ENCODE results near the gene RFESD.

RFESD gene

DNA sequence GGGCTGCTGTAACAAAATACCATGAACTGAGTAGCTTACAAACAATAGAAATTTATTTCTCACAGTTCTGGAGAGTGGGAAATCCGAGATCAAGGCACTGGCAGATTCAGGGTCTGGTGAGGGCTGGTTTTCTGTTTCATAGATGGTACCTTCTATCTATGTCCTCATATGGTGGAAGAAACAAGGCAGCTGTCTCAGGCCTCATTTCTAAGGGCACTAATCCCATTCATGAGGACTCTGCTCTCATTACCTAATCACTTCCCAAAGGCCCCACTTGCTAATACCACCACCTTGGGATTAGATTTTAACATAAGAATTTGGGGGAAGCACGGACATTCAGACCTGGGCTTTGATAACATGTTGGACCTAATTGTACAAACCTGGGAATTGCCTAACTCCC is 13.5 kb downstream of the RFESD start:
- Histone ChIP-seq H3K4me3 (ENCODE audit: low read depth in 1 of 2, low read length in 2 of 2) (no peak overlapping the region), H3K9me3 (ENCODE audit: control insufficient read depth in 1 of 2, low read length in 2 of 2) (no peaks in the 10 kb centered on the region), H3K27ac (ENCODE audit: low read depth, low read length) (no peak overlapping the region), H3K36me3 (ENCODE audit: control insufficient read depth in 1 of 2, insufficient read depth in 2 of 2, low read length in 2 of 2) (no peaks in the 10 kb centered on the region), H3K9ac (ENCODE audit: low read depth in 1 of 2, low read length in 2 of 2) (no peak overlapping the region), H3K4me1 (ENCODE audit: control insufficient read depth in 1 of 2, insufficient read depth in 2 of 2, low read length in 2 of 2) (peaks cover 3 to 7% of the 10 kb centered on the region in 2 donors), H3K27me3 (ENCODE audit: control insufficient read depth in 1 of 2, insufficient read depth in 2 of 2, low read length in 2 of 2) (no peaks in the 10 kb centered on the region)

DNA sequence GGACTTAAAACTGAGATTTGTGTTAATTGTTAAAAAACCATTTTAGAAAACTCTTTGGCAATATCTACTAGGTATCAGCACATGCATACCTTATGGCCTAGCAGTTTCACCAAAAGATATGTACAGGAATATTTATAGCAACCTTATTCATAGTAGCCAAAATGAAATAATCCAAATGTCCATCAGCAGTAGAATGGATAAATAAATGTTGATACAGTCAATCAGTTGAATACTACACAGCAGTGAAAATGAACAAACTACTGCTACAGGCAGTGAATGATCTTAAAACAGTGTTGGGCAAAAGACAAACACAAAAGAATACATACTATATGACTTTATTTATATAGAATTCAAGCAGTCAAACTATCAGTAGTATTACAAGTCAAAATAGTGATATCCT is 16.4 kb downstream of the RFESD start:
- no peaks in the 10 kb centered on the region for H3K36me3 ChIP-seq (ENCODE audit: control insufficient read depth in 1 of 2, insufficient read depth in 2 of 2, low read length in 2 of 2)
- H3K4me1 ChIP-seq (ENCODE audit: control insufficient read depth in 1 of 2, insufficient read depth in 2 of 2, low read length in 2 of 2): peaks cover 3 to 7% of the 10 kb centered on the region in 2 donors
- H3K27me3 ChIP-seq (ENCODE audit: control insufficient read depth in 1 of 2, insufficient read depth in 2 of 2, low read length in 2 of 2): no peaks in the 10 kb centered on the region
- no peak overlapping the region for H3K27ac ChIP-seq (ENCODE audit: low read depth, low read length)
- H3K4me3 ChIP-seq (ENCODE audit: low read depth in 1 of 2, low read length in 2 of 2): no peak overlapping the region
- no peak overlapping the region for H3K9ac ChIP-seq (ENCODE audit: low read depth in 1 of 2, low read length in 2 of 2)
- no peaks in the 10 kb centered on the region for H3K9me3 ChIP-seq (ENCODE audit: control insufficient read depth in 1 of 2, low read length in 2 of 2)

DNA sequence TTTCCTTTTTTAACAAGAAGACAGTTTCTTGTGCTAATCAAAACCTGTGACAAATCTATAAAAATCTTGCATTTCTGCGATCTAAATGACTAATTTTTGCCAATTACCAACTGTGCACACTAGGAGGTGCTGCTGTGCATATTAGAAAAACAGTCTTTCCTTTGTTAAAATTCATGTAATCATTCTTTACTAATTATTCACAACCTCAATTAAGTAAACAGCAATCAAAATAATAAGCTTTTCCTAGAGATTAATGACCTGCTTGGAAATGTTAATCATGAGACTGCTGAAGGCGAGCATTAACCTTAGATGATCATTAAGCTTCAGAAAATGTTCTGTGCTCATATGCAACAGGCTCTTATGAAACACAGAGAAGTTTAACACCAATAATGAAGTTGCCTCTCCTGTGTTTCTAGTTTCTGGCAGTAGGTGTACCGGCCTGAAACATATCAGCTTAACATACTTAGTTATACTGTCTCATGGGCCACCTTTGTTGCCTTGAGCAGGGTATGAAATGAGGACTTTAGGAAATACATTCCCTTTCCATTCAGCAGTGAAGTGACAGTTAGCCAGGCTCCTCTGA is 17.7 kb downstream of the RFESD start:
- no peak overlapping the region for H3K9ac ChIP-seq (ENCODE audit: low read depth in 1 of 2, low read length in 2 of 2)
- peak overlapping the region; percentile 43 for H3K27ac ChIP-seq (ENCODE audit: low read depth, low read length)
- H3K36me3 ChIP-seq (ENCODE audit: control insufficient read depth in 1 of 2, insufficient read depth in 2 of 2, low read length in 2 of 2): no peaks in the 10 kb centered on the region

DNA sequence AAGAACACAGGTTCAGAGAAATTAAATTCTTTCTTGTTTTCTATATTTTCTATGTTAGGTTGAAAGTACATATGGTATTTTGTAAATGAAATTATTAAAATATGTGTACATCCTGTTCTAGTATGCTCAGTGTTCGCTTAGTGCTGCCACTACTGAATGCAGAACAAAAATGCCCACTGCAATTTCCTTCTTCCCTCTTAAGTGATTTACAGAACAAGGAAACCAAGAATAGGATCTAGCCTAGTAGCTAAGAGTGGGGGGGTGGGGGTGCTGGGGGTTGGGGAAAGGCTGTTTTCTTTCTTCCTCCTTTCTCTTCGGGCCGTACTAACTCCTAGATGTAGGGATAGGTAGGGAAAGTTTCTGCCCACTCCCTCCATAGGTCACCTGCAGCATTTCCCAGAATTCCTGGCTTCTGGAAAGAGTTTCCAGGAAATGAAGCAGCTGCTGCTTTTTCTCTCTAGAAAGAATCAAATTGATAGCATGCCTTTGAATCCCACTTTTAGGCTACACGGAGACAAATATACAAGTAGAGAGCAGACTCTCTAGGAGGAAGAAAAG is 20.6 kb downstream of the RFESD start:
- Histone ChIP-seq H3K9ac (ENCODE audit: low read depth in 1 of 2, low read length in 2 of 2) (no peak overlapping the region), H3K9me3 (ENCODE audit: control insufficient read depth in 1 of 2, low read length in 2 of 2) (no peaks in the 10 kb centered on the region), H3K4me3 (ENCODE audit: low read depth in 1 of 2, low read length in 2 of 2) (no peak overlapping the region), H3K27me3 (ENCODE audit: control insufficient read depth in 1 of 2, insufficient read depth in 2 of 2, low read length in 2 of 2) (no peaks in the 10 kb centered on the region), H3K4me1 (ENCODE audit: control insufficient read depth in 1 of 2, insufficient read depth in 2 of 2, low read length in 2 of 2) (peaks cover 3 to 7% of the 10 kb centered on the region in 2 donors), H3K27ac (ENCODE audit: low read depth, low read length) (no peak overlapping the region), H3K36me3 (ENCODE audit: control insufficient read depth in 1 of 2, insufficient read depth in 2 of 2, low read length in 2 of 2) (no peaks in the 10 kb centered on the region)

More for the DNA sequence above, 17.7 kb downstream of the RFESD start:
- Histone ChIP-seq H3K9me3 (ENCODE audit: control insufficient read depth in 1 of 2, low read length in 2 of 2) (no peaks in the 10 kb centered on the region), H3K27me3 (ENCODE audit: control insufficient read depth in 1 of 2, insufficient read depth in 2 of 2, low read length in 2 of 2) (no peaks in the 10 kb centered on the region), H3K4me1 (ENCODE audit: control insufficient read depth in 1 of 2, insufficient read depth in 2 of 2, low read length in 2 of 2) (peaks cover 3 to 7% of the 10 kb centered on the region in 2 donors), H3K4me3 (ENCODE audit: low read depth in 1 of 2, low read length in 2 of 2) (no peak overlapping the region)

DNA sequence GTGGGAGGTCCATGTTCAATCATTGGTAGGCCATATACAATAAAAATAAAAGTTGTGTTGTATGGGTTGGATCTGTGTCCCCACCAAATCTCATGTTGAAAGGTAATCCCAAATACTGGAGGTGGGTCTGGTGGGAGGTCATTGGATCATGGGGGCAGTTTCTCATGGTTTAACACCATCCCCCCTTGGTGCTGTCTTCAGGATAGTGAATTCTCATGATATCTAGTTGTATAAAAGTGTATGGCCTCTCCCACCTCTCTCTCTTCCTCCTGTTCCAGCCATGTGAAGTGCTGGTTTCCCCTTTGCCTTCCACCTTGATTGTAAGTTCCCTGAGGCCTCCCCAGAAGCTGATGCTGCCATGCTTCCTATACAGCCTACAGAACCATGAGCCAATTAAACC is 21.1 kb downstream of the RFESD start:
- no peak overlapping the region for H3K4me3 ChIP-seq (ENCODE audit: low read depth in 1 of 2, low read length in 2 of 2)
- peaks cover 3 to 7% of the 10 kb centered on the region in 2 donors for H3K4me1 ChIP-seq (ENCODE audit: control insufficient read depth in 1 of 2, insufficient read depth in 2 of 2, low read length in 2 of 2)
- H3K9ac ChIP-seq (ENCODE audit: low read depth in 1 of 2, low read length in 2 of 2): no peak overlapping the region
- H3K27ac ChIP-seq (ENCODE audit: low read depth, low read length): no peak overlapping the region
- H3K36me3 ChIP-seq (ENCODE audit: control insufficient read depth in 1 of 2, insufficient read depth in 2 of 2, low read length in 2 of 2): no peaks in the 10 kb centered on the region
- H3K27me3 ChIP-seq (ENCODE audit: control insufficient read depth in 1 of 2, insufficient read depth in 2 of 2, low read length in 2 of 2): no peaks in the 10 kb centered on the region
- H3K9me3 ChIP-seq (ENCODE audit: control insufficient read depth in 1 of 2, low read length in 2 of 2): no peaks in the 10 kb centered on the region

DNA sequence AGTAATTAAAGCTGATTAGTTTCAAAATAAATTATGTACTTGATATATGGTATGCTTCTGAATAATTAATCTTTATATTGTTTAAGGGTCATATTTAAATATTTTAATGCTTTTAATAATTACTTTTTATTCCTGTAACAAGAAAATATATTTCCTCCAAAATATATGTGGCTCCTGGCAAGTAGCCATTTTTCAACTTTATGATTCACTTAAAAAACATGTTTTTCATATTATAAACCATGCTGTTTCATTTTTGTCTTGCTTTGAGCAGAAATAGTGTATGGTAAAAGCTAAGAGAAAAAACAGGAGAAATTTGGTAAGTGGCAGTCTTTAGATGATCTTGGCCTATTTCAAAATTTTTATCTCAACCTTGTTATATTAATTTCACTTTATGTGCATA is 21.6 kb downstream of the RFESD start:
- no peak overlapping the region for H3K9ac ChIP-seq (ENCODE audit: low read depth in 1 of 2, low read length in 2 of 2)
- no peak overlapping the region for H3K27ac ChIP-seq (ENCODE audit: low read depth, low read length)

DNA sequence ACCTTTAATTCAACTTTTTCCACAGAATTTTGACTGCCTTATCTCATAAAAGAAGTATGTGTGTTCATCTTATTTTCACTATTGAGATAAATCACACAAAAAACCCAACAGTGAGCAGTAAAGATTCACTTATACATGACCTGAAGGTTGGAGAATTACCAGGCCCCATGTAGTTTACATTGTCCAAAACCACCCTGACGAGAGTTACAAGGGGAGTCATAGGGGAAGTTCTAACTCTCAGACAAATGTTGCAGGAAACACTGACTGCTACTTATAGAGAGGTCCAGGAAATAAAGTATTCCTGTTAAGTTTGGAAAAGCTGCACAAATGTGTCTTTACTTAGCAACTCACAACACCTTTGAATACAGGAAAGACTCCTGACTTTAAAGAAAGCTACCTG is 22.2 kb downstream of the RFESD start:
- Histone ChIP-seq H3K27me3 (ENCODE audit: control insufficient read depth in 1 of 2, insufficient read depth in 2 of 2, low read length in 2 of 2) (no peaks in the 10 kb centered on the region), H3K36me3 (ENCODE audit: control insufficient read depth in 1 of 2, insufficient read depth in 2 of 2, low read length in 2 of 2) (no peaks in the 10 kb centered on the region), H3K27ac (ENCODE audit: low read depth, low read length) (no peak overlapping the region), H3K4me1 (ENCODE audit: control insufficient read depth in 1 of 2, insufficient read depth in 2 of 2, low read length in 2 of 2) (peaks cover 3 to 7% of the 10 kb centered on the region in 2 donors), H3K4me3 (ENCODE audit: low read depth in 1 of 2, low read length in 2 of 2) (no peak overlapping the region), H3K9ac (ENCODE audit: low read depth in 1 of 2, low read length in 2 of 2) (no peak overlapping the region), H3K9me3 (ENCODE audit: control insufficient read depth in 1 of 2, low read length in 2 of 2) (no peaks in the 10 kb centered on the region)

More for the DNA sequence above, 21.6 kb downstream of the RFESD start:
- Histone ChIP-seq H3K4me3 (ENCODE audit: low read depth in 1 of 2, low read length in 2 of 2) (no peak overlapping the region), H3K36me3 (ENCODE audit: control insufficient read depth in 1 of 2, insufficient read depth in 2 of 2, low read length in 2 of 2) (no peaks in the 10 kb centered on the region), H3K9me3 (ENCODE audit: control insufficient read depth in 1 of 2, low read length in 2 of 2) (no peaks in the 10 kb centered on the region), H3K27me3 (ENCODE audit: control insufficient read depth in 1 of 2, insufficient read depth in 2 of 2, low read length in 2 of 2) (no peaks in the 10 kb centered on the region), H3K4me1 (ENCODE audit: control insufficient read depth in 1 of 2, insufficient read depth in 2 of 2, low read length in 2 of 2) (peaks cover 3 to 7% of the 10 kb centered on the region in 2 donors)

DNA sequence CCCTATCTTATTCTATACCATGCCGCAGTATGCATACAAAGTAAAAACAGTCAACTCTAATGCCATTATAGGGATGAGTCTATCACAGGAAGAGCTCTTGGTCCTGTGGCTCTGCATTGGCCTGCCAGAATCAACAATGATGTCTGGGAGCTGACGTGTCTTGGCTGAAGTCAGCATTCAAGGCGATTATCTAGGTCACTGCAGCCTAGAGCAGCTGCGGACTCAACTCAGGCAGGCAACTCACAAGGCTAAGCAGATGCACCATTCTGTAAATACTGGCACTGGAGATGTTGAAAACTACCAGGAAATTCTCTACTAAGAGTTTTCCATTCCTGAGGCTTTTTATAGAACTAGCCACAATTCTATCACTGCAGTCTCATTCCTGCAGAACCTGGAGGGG is 23.0 kb downstream of the RFESD start:
- Histone ChIP-seq H3K36me3 (ENCODE audit: control insufficient read depth in 1 of 2, insufficient read depth in 2 of 2, low read length in 2 of 2) (no peaks in the 10 kb centered on the region), H3K27me3 (ENCODE audit: control insufficient read depth in 1 of 2, insufficient read depth in 2 of 2, low read length in 2 of 2) (no peaks in the 10 kb centered on the region), H3K9me3 (ENCODE audit: control insufficient read depth in 1 of 2, low read length in 2 of 2) (no peaks in the 10 kb centered on the region), H3K9ac (ENCODE audit: low read depth in 1 of 2, low read length in 2 of 2) (no peak overlapping the region), H3K4me3 (ENCODE audit: low read depth in 1 of 2, low read length in 2 of 2) (no peak overlapping the region), H3K4me1 (ENCODE audit: control insufficient read depth in 1 of 2, insufficient read depth in 2 of 2, low read length in 2 of 2) (peaks cover 0 to under 1% of the 10 kb centered on the region in 2 donors), H3K27ac (ENCODE audit: low read depth, low read length) (no peak overlapping the region)

DNA sequence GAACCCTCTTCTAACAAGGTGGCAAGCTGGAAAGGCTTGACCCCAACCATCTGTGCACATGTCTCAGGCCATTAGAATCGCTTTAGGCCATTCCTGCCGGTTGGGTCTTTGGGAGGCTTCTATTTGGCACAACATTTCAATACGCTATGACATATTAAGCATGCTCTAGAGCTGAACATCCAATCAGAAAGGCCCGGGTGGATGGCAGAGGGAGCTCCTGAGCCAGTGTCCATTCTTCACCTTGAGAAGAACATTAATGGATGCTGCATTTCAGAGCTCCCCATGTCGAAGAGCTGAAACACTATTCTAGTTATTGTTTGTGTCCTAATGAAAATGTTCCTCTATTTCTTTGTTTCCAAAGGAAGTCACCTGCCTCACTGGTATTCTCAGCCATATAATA is 23.4 kb downstream of the RFESD start:
- no peaks in the 10 kb centered on the region for H3K27me3 ChIP-seq (ENCODE audit: control insufficient read depth in 1 of 2, insufficient read depth in 2 of 2, low read length in 2 of 2)
- no peaks in the 10 kb centered on the region for H3K36me3 ChIP-seq (ENCODE audit: control insufficient read depth in 1 of 2, insufficient read depth in 2 of 2, low read length in 2 of 2)
- no peaks in the 10 kb centered on the region for H3K4me1 ChIP-seq (ENCODE audit: control insufficient read depth in 1 of 2, insufficient read depth in 2 of 2, low read length in 2 of 2)
- H3K27ac ChIP-seq (ENCODE audit: low read depth, low read length): no peak overlapping the region
- H3K9me3 ChIP-seq (ENCODE audit: control insufficient read depth in 1 of 2, low read length in 2 of 2): no peaks in the 10 kb centered on the region
- H3K4me3 ChIP-seq (ENCODE audit: low read depth in 1 of 2, low read length in 2 of 2): no peak overlapping the region
- no peak overlapping the region for H3K9ac ChIP-seq (ENCODE audit: low read depth in 1 of 2, low read length in 2 of 2)

DNA sequence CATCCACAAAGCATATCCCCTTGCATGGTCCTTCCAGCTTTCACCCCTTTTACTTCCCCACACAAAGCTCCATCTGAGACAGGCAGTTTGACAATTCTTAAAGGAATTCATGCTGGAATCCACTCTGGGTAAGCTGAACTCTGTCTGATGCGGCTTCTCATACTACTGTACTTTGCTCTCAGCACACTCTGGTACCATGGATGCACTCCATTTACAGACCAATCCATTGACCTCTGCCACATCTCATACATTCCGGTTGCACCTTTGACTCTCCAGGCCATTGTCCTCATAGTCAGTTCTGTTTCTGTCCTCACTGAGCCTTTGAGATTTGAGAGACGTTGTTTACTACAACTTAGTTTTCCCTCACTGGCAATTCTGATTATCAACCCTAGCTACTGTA is 24.0 kb downstream of the RFESD start:
- Histone ChIP-seq H3K4me3 (ENCODE audit: low read depth in 1 of 2, low read length in 2 of 2) (no peak overlapping the region), H3K27me3 (ENCODE audit: control insufficient read depth in 1 of 2, insufficient read depth in 2 of 2, low read length in 2 of 2) (no peaks in the 10 kb centered on the region), H3K9me3 (ENCODE audit: control insufficient read depth in 1 of 2, low read length in 2 of 2) (no peaks in the 10 kb centered on the region), H3K36me3 (ENCODE audit: control insufficient read depth in 1 of 2, insufficient read depth in 2 of 2, low read length in 2 of 2) (no peaks in the 10 kb centered on the region), H3K4me1 (ENCODE audit: control insufficient read depth in 1 of 2, insufficient read depth in 2 of 2, low read length in 2 of 2) (no peaks in the 10 kb centered on the region), H3K27ac (ENCODE audit: low read depth, low read length) (no peak overlapping the region), H3K9ac (ENCODE audit: low read depth in 1 of 2, low read length in 2 of 2) (no peak overlapping the region)

All from duodenal mucosa (tissue), 2 donors.